Effector memory CD4-positive, alpha-beta T cell (primary cell): Measurements from ENCODE around the gene AQP12A.

Experiments used
- DNase-seq, 3 donors: peaks; one replicate each; pipeline ENCODE4 v3.0.0-alpha.2; 2020
- H3K27ac ChIP-seq: 2 replicates; pipeline ENCODE4 v1.7.0; 2013; ENCODE audit warnings: mild to moderate bottlenecking, low read length, moderate library complexity; ENCODE audit not compliant: insufficient read depth, poor library complexity, severe bottlenecking
- H3K27me3 ChIP-seq: replicated peaks from 2 replicates; pipeline ENCODE4 v1.7.0; 2013; ENCODE audit warnings: mild to moderate bottlenecking, low read length; ENCODE audit not compliant: insufficient read depth, control insufficient read depth, poor library complexity, severe bottlenecking
- H3K36me3 ChIP-seq: 2 replicates; pipeline ENCODE4 v1.7.0; 2013; ENCODE audit warnings: mild to moderate bottlenecking, low read length, moderate library complexity; ENCODE audit not compliant: control insufficient read depth, insufficient read depth
- H3K4me1 ChIP-seq: 2 replicates; pipeline ENCODE4 v1.7.0; 2013; ENCODE audit warnings: low read length, mild to moderate bottlenecking; ENCODE audit not compliant: control insufficient read depth, insufficient read depth, poor library complexity, severe bottlenecking
- H3K4me3 ChIP-seq: 2 replicates; pipeline ENCODE4 v1.7.0; 2013; ENCODE audit warnings: low read length, low read depth, mild to moderate bottlenecking; ENCODE audit not compliant: insufficient read depth, poor library complexity, severe bottlenecking
- H3K9me3 ChIP-seq: 2 replicates; pipeline ENCODE4 v1.7.0; 2013; ENCODE audit warnings: mild to moderate bottlenecking, low read length, moderate library complexity; ENCODE audit not compliant: control insufficient read depth

AQP12A gene

DNA sequence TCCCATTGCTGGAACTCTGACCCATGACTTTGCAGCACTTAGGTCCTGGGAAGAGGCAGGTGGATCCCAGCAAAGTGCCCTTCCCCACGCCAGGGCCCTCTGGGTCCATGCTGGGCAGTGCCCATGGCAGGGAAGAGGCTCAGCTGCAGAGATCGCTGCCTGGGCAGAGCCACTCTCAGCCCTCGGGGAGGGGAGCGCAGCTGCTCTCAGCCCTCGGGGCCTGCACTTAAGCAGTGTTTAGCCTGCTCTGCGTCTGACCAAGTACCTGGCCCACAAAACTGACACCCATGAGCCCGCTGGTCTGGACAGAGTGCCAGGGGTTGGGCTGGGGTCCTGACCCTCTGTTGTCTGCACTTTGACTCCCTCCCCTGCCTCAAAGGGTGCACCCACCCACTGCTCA, 46.3 kb downstream of the AQP12A start:
- Histone ChIP-seq H3K27ac (no peak overlapping the region), H3K27me3 (no peaks in the 10 kb centered on the region), H3K36me3 (no peaks in the 10 kb centered on the region), H3K4me1 (no peaks in the 10 kb centered on the region), H3K4me3 (no peak overlapping the region), H3K9me3 (no peaks in the 10 kb centered on the region)
- no peak for DNase-seq

GRCh38 chr2:240739797-240740196, 48.1 kb downstream of the AQP12A start:
- Histone ChIP-seq H3K9me3 (no peaks in the 10 kb centered on the region), H3K36me3 (no peaks in the 10 kb centered on the region), H3K4me3 (no peak overlapping the region), H3K27ac (no peak overlapping the region), H3K27me3 (no peaks in the 10 kb centered on the region), H3K4me1 (no peaks in the 10 kb centered on the region)
- DNase-seq: peak in 2 of 3 donors; percentile 23 to 33

GRCh38 chr2:240741091-240741490, 49.4 kb downstream of the AQP12A start:
- H3K9me3 ChIP-seq: no peaks in the 10 kb centered on the region
- DNase-seq: no peak
- H3K4me3 ChIP-seq: no peak overlapping the region
- H3K27me3 ChIP-seq: no peaks in the 10 kb centered on the region
- no peaks in the 10 kb centered on the region for H3K36me3 ChIP-seq
- no peak overlapping the region for H3K27ac ChIP-seq
- H3K4me1 ChIP-seq: no peaks in the 10 kb centered on the region

DNA sequence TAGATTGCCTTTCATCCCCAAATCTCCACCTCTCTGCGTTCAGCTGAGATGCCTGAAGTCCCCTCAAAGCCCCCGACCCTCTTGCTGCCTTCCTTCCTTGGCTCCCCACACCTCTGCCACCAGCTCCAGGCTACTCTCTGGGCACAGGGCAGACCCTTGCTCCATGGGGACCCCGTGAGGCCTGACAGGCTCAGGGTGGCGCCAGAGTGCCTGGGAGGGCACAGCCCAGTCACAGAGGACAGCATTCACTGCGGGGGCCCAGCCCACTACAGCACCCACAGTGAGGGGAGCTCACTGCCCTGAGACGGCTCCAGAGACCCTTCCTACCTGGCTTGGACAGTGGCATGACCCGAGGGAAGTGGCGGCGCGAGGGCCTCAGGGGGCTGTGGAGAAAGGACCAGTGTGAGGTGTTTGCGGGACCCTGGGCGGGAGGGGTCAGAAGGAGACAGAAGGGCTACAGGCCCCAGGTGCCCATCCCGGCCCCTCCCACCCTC, 51.0 kb downstream of the AQP12A start:
- H3K4me1 ChIP-seq: no peaks in the 10 kb centered on the region
- no peaks in the 10 kb centered on the region for H3K36me3 ChIP-seq
- H3K4me3 ChIP-seq: no peak overlapping the region
- no peaks in the 10 kb centered on the region for H3K27me3 ChIP-seq
- H3K9me3 ChIP-seq: no peaks in the 10 kb centered on the region
- no peak overlapping the region for H3K27ac ChIP-seq
- DNase-seq: no peak

DNA sequence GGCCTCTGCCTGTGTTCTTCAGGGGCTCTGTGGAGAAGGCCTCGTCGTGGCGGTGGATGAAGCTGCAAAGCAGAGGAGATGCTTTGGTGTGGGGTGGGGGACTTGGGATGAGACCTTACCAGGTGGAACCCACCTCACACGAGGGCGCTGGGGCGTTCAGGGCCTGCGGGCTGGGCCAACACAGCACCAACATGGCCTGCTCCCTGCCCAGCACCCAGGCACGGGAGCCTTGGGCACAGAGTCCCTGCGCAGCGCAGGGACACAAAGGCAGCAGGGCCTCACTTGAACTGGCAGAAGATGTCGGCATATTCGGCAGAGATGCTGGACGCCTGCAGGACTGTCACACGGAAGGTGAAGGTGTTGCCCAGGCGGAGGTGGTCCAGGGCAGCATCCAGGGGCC, 53.8 kb downstream of the AQP12A start:
- H3K36me3 ChIP-seq: no peaks in the 10 kb centered on the region
- H3K27me3 ChIP-seq: no peaks in the 10 kb centered on the region
- H3K9me3 ChIP-seq: no peaks in the 10 kb centered on the region

DNA sequence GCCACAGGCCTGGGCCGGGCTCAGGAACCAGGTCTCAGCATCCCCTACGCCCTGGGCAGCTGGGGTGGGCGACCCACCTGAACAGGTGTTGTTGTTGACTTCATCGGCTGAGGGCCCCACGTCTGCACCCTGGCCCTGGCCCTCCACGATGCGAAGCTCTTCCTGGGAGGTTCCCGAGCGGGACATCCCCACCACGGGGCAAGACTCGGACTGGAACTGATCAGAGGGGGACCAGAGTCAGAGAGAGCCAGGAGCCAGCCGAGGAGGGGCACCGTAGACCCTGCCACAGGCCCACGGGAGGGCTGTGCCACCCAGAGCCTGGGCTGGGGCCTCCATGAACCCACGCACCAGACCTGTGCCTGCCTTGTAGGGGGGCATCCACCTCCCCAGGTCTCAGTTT, 54.3 kb downstream of the AQP12A start:
- no peaks in the 10 kb centered on the region for H3K4me1 ChIP-seq
- no peak overlapping the region for H3K27ac ChIP-seq
- no peak overlapping the region for H3K4me3 ChIP-seq
- no peaks in the 10 kb centered on the region for H3K36me3 ChIP-seq
- DNase-seq: no peak
- H3K9me3 ChIP-seq: no peaks in the 10 kb centered on the region
- H3K27me3 ChIP-seq: no peaks in the 10 kb centered on the region

More for the DNA sequence above, 53.8 kb downstream of the AQP12A start:
- no peak overlapping the region for H3K4me3 ChIP-seq
- no peak for DNase-seq
- no peaks in the 10 kb centered on the region for H3K4me1 ChIP-seq
- no peak overlapping the region for H3K27ac ChIP-seq

- Histone ChIP-seq H3K4me3 (no peak overlapping the region), H3K9me3 (no peaks in the 10 kb centered on the region), H3K36me3 (no peaks in the 10 kb centered on the region), H3K4me1 (no peaks in the 10 kb centered on the region), H3K27ac (no peak overlapping the region), H3K27me3 (no peaks in the 10 kb centered on the region)
- DNase-seq: no peak
Observed at GRCh38 chr2:240746671-240747070, 55.0 kb downstream of the AQP12A start.

GRCh38 chr2:240747256-240747655, 55.6 kb downstream of the AQP12A start:
- Histone ChIP-seq H3K36me3 (no peaks in the 10 kb centered on the region), H3K4me1 (no peaks in the 10 kb centered on the region), H3K4me3 (no peak overlapping the region), H3K9me3 (no peaks in the 10 kb centered on the region), H3K27me3 (no peaks in the 10 kb centered on the region), H3K27ac (no peak overlapping the region)
- no peak for DNase-seq
